Muscle layer of colon (tissue), 2 donors: ENCODE measurements around the gene FKBP5.
"Not testable (repeated sequence)": the region's sequence is repeated elsewhere in the genome, so short reads cannot be mapped to it uniquely, and the experiment has no call there.

ENCODE experiments used
- H3K27ac ChIP-seq: one replicate; pipeline ENCODE4 v1.7.0; 2013; ENCODE audit warnings: low read depth, mild to moderate bottlenecking, low read length, moderate library complexity
- H3K27me3 ChIP-seq, 2 donors: one replicate each; pipeline ENCODE4 v1.7.0; 2013; ENCODE audit warnings: low read length in 2 of 2, mild to moderate bottlenecking in 2 of 2; ENCODE audit not compliant: insufficient read depth in 2 of 2, control insufficient read depth in 1 of 2
- H3K36me3 ChIP-seq: one replicate; pipeline ENCODE4 v1.7.0; 2013; ENCODE audit warnings: mild to moderate bottlenecking, low read length; ENCODE audit not compliant: insufficient read depth
- H3K4me1 ChIP-seq: one replicate; pipeline ENCODE4 v1.7.0; 2013; ENCODE audit warnings: mild to moderate bottlenecking, low read length; ENCODE audit not compliant: insufficient read depth
- H3K4me3 ChIP-seq, 2 donors: one replicate each; pipeline ENCODE4 v1.7.0; 2013; ENCODE audit warnings: low read length in 2 of 2, low read depth in 1 of 2, mild to moderate bottlenecking in 1 of 2, moderate library complexity in 1 of 2
- H3K9ac ChIP-seq: one replicate; pipeline ENCODE4 v1.7.0; 2013; ENCODE audit warnings: low read length
- H3K9me3 ChIP-seq: one replicate; pipeline ENCODE4 v1.7.0; 2013; ENCODE audit warnings: mild to moderate bottlenecking, low read length
- donor health status: abdominal sarcoma.
- donor health status: Adenocarcinoma of cecum.

FKBP5 gene

DNA sequence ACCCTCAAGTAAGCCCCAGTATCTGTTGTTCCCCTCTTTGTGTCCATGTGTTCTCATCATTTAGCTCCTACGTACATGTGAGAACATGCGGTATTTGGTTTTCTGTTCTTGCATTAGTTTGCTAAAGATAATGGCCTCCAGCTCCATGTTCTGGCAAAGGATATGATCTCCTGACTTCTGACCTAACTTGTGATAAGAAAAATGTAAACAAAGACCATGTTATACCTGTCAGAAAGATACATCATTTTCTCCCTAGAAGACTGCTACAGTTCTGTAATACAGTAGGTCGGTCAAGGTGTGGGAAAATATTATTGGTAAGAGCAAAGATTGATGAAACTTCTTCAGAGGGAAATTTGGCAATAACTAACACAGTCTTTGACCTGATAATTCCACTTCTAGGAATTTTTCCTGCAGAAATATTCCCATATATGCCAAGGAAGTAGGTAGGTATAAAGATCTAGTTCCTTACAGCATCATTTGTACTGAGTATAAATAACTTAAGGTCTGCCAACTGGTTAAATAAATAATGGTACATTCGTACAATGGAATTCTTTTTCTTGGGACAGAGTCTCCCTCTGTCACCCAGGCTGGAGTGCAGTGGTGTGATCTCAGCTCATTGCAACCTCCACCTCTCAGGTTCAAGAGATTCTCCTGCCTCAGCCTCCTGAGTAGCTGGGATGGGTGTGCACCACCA lies 19.1 kb upstream of the FKBP5 start:
- no peak overlapping the region for H3K27ac ChIP-seq
- H3K9me3 ChIP-seq: no peaks in the 10 kb centered on the region
- H3K4me1 ChIP-seq: no peaks in the 10 kb centered on the region
- no peak overlapping the region for H3K9ac ChIP-seq
- H3K36me3 ChIP-seq: no peaks in the 10 kb centered on the region
- no peak overlapping the region for H3K4me3 ChIP-seq
- no peaks in the 10 kb centered on the region for H3K27me3 ChIP-seq

DNA sequence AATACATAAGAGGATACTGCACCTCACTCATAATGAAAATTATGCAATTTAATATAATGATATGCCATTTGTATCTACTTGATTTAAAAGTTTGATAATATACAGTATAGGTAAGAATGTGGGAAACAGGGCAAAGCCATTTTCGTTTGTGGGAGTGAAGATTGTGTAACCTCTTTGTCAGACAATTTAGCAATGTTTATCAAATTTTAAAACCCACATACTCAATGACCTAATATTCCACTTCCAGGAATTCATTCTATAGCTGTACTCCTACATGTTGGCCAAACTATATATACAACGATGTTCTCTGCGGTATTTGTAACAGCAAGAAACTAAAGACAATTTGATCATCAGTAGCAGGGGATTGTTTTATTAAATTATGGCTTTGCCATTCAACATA lies 17.8 kb upstream of the FKBP5 start:
- H3K9me3 ChIP-seq: no peaks in the 10 kb centered on the region
- H3K4me3 ChIP-seq: no peak overlapping the region
- H3K9ac ChIP-seq: no peak overlapping the region
- H3K36me3 ChIP-seq: no peaks in the 10 kb centered on the region
- no peak overlapping the region for H3K27ac ChIP-seq
- no peaks in the 10 kb centered on the region for H3K4me1 ChIP-seq
- H3K27me3 ChIP-seq: no peaks in the 10 kb centered on the region

DNA sequence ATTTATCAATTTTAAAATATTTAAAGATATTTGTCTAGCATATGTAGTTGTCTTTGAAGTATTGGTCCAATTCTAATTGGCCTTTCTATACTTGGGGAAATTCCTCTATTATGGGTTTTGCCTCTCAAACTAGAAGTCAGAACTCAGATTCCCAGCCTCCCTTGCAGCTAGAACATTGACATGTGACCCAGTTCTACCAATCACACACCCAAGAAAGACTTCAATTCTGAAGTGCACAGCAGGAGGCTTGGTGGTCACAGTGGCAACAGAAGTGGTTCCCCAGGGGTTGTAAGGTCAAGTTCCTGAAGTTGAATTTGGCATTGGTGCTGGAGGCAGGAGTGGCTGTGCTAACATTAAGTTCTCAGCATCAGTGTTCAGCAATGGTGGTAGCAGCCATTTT lies 14.8 kb upstream of the FKBP5 start:
- no peaks in the 10 kb centered on the region for H3K9me3 ChIP-seq
- no peaks in the 10 kb centered on the region for H3K36me3 ChIP-seq
- H3K27ac ChIP-seq: no peak overlapping the region
- H3K9ac ChIP-seq: no peak overlapping the region
- H3K4me1 ChIP-seq: no peaks in the 10 kb centered on the region
- no peaks in the 10 kb centered on the region for H3K27me3 ChIP-seq
- no peak overlapping the region for H3K4me3 ChIP-seq

DNA sequence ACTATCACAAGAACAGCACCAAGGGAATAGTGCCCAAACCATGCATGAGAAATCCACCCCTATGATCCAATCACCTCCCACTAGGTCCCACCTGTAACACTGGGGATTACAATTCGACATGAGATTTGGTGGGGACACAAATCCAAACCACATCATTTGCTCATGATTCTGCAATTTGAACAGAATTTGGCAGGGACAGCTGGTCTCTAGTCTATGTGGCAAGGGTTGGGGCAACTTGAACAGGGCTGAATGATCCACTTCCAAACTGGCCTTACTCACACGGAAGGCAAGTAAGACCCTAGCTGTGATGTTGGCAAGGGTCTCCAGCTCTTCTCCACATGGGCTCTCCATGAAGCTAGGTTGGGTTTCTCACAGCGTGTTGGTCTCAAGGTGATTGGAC lies 10.1 kb upstream of the FKBP5 start:
- H3K4me1 ChIP-seq: no peaks in the 10 kb centered on the region
- no peaks in the 10 kb centered on the region for H3K36me3 ChIP-seq
- no peak overlapping the region for H3K4me3 ChIP-seq
- H3K9ac ChIP-seq: no peak overlapping the region
- no peak overlapping the region for H3K27ac ChIP-seq
- no peaks in the 10 kb centered on the region for H3K27me3 ChIP-seq
- H3K9me3 ChIP-seq: no peaks in the 10 kb centered on the region

DNA sequence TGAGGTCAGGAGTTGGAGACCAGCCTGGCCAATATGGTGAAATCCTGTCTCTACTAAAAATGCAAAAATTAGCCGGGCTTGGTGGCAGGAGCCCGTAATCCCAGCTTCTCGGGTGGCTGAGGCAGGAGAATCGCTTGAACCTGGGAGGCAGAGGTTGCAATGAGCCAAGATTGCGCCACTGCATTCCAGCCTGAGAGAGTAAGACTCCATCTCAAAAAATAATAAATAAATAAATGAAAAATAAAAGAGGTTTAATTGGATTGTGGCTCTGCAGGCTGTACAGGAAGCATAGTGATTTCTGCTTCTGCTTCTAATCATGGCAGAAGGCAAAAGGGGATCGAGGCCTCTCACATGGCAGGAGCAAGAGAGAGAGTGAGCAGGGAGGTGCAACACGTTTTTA lies 9.7 kb upstream of the FKBP5 start:
- not testable (repeated sequence) for H3K27ac ChIP-seq, H3K27me3 ChIP-seq, H3K4me1 ChIP-seq, H3K4me3 ChIP-seq, H3K9me3 ChIP-seq, H3K36me3 ChIP-seq, H3K9ac ChIP-seq

DNA sequence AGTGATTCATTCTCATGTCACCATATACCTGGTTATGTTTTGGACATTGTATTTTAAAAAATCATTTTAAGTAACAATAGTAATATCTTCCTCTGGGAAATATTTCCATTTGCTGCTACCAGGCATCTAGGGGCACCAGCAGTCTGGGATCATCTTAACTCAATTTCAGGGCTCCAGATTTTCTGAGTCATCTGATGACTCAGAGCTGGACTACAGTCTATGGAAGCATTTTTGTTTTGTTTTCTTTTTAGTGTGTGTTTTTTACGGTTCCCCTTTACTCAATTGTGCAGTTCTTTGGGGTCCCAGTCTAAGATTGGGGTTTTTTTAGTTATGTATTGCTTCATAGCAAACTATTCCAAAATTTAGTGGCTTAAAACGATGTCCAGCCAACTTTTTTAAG lies 5.7 kb upstream of the FKBP5 start:
- Histone ChIP-seq H3K27ac (no peak overlapping the region), H3K4me3 (no peak overlapping the region), H3K36me3 (no peaks in the 10 kb centered on the region), H3K9me3 (no peaks in the 10 kb centered on the region), H3K27me3 (no peaks in the 10 kb centered on the region), H3K9ac (no peak overlapping the region), H3K4me1 (peaks cover 12% of the 10 kb centered on the region)

DNA sequence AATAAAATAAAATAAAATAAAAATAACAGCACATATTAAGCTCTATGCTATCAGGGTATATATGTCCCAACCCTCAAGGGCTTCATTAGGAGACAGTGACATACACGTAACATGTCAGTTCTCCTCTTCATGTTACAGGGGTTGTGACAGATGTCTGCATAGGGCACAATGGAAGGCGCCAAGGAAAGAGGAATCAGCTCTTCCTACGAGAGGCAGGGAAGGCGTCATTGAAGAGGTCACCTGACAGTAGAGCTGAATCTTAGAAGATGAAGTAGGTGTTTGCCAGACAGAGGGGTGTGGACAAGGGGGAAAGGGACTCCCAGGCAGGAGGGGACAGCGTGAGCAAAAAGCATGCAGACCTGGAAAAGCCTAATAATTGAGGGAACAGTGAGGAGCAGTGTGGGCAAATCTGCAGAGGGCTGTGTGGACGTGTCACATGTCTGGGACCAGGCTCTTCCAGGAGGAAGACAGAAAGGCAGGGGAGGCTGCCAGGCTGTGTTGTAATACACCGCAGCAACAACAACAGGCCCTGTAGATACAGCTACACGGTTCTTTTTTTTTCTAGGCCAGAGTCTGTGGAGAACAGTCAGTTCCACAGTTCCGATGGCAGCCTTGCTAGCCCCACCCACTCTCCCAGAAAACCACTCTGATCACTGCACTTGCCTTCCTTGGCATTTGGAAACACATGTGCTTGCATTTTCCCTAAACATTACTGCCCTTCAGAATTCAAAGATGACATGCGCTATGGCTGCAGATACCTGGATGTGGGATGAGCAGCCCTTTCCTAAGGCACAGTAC lies 2.5 kb upstream of the FKBP5 start:
- H3K27me3 ChIP-seq: no peaks in the 10 kb centered on the region
- no peaks in the 10 kb centered on the region for H3K36me3 ChIP-seq
- H3K9ac ChIP-seq: no peak overlapping the region
- H3K4me1 ChIP-seq: peaks cover 20% of the 10 kb centered on the region
- H3K9me3 ChIP-seq: no peaks in the 10 kb centered on the region
- H3K4me3 ChIP-seq: no peak overlapping the region
- no peak overlapping the region for H3K27ac ChIP-seq

DNA sequence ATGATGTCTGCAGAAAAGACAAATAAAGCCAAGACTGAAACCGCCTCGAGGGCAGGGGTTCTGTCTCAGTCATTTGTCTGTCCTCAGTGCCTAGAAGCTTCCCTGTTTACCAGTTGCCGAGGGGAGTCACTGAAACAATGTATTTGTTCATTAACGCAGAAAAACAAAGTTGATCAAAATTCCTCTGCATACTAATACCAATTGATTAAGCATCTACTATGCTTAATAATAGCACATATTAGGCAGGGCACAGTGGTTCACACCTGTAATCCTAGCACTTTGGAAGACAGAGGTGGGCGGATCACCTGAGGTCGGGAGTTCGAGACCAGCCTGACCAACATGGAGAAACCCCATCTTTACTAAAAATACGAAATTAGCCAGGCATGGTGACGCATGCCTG lies 1.8 kb upstream of the FKBP5 start:
- no peak overlapping the region for H3K27ac ChIP-seq
- H3K4me3 ChIP-seq: no peak overlapping the region
- no peaks in the 10 kb centered on the region for H3K36me3 ChIP-seq
- H3K9ac ChIP-seq: no peak overlapping the region
- no peaks in the 10 kb centered on the region for H3K9me3 ChIP-seq
- peaks cover 20% of the 10 kb centered on the region for H3K4me1 ChIP-seq
- no peaks in the 10 kb centered on the region for H3K27me3 ChIP-seq

DNA sequence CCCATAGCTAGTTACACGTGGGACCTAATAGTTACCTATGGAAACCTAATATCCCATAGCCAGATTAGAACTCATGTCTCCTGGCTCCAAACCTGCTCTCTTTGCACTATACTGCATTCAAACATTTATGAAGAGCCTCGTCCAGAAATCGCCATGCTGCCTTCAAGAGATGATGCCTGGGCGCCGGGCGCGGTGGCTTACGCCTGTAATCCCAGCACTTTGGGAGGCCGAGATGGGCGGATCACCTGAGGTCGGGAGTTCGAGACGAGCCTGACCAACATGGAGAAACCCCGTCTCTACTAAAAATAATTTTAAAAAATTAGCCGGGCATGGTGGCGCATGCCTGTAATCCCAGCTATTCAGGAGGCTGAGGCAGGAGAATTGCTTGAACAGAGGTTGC lies 1.3 kb upstream of the FKBP5 start:
- H3K9ac ChIP-seq, H3K27ac ChIP-seq, H3K4me3 ChIP-seq, H3K9me3 ChIP-seq, H3K36me3 ChIP-seq, H3K27me3 ChIP-seq: not testable (repeated sequence)
- H3K4me1 ChIP-seq: peaks cover 20% of the 10 kb centered on the region

DNA sequence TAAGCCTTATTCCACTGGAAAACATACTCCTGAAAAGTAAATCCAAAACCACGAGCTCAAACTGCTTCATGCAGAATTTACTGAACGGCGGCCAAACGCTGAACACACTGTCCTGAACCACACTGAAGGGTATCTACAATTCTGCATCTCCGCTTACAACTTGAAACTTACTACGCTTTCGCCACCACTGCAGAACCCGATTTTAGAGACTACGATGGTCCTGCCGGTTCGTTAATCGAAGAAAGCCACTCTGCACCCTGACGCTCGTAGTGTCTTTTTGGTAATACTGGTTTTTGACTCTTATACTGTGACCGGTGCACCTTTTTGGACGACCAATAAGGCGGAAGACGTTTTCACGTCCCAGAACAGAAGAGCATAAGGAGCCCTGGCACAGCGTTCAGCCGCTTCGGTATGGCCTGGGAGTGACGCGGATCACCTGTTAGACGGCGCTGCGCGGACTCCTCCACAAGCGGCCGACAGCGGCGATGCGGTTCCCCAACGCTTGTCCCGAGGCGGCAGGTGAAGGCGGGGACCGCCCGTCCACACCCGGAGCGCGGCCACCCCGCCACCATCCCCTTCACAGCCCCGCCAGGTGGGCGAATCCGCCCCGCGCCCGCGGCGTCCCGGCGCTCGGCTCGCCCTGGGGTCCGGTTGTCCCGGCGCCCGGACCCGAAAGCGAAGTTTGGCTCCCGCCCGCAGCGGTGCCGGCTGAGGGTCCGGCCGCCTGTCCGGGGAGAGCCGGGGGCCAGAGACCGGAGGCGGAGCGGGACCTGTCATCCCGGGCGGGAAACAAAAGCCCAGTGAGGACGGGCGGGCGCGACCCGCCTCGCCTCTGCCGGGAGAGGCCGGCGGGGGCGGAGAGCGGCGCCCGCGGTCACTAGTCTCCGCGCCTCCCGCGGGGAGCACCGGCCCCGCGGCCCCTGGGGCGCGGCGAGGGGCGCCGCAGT lies 784 bp downstream of the FKBP5 start:
- H3K27me3 ChIP-seq: no peaks in the 10 kb centered on the region
- H3K36me3 ChIP-seq: no peaks in the 10 kb centered on the region
- peak overlapping the region; percentile 90 for H3K9ac ChIP-seq
- peaks cover 20% of the 10 kb centered on the region for H3K4me1 ChIP-seq
- H3K4me3 ChIP-seq: peak overlapping the region; percentile 92 to 96
- H3K27ac ChIP-seq: peak overlapping the region; percentile 88
- no peaks in the 10 kb centered on the region for H3K9me3 ChIP-seq

DNA sequence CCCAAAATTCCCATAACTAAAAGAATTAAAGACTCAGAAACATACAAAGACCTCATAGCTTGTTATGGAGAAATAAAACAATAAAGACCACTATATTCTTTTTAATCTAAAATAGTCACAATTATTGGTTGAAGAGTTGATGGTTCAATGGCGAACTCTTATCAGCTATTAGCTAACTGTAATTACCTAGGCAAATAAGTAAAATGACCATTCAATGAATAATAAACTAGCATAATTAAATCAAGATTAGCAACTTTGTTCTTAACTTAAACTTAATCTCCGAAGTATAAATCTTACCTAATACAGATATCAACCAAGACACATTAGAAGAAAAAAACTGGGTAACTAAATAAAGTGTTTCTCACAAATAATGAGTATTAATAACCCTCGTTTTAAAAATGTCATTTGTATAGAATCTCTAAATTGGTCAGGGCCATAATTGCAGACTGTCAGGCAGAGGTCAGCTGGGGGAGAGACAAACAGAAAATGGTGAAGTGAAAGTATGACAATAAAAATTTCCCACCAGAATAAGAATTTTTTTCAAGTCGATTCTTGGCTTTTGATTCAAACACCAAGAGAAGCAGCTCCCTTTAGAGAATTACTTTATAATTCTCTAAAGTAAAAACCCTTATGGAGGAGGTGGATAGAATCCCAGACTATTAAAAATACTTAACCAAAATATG lies 1.7 kb downstream of the FKBP5 start:
- H3K27ac ChIP-seq: peak overlapping the region; percentile 88

More for the DNA sequence above, 1.7 kb downstream of the FKBP5 start:
- H3K36me3 ChIP-seq: no peaks in the 10 kb centered on the region
- H3K4me1 ChIP-seq: peaks cover 19% of the 10 kb centered on the region
- H3K27me3 ChIP-seq: no peaks in the 10 kb centered on the region
- peak overlapping the region in 1 of 2 donors; percentile 96 for H3K4me3 ChIP-seq
- peak overlapping the region; percentile 90 for H3K9ac ChIP-seq
- H3K9me3 ChIP-seq: no peaks in the 10 kb centered on the region
